Mesendoderm (in vitro differentiated cells): Measurements from ENCODE around the gene USP17L15.
A peak's percentile ranks its signal among the peaks of the same experiment; 100 is the strongest.
"Not testable (repeated sequence)": the region's sequence is repeated elsewhere in the genome, so short reads cannot be mapped to it uniquely, and the experiment has no call there.

Experiments used
- DNase-seq: peaks from one replicate; pipeline ENCODE4 v3.0.0; 2013
- H2AK5ac ChIP-seq: 2 replicates; pipeline ENCODE4 v1.6.1; 2013; ENCODE audit warnings: low read length, inconsistent platforms
- H2BK120ac ChIP-seq: 2 replicates; pipeline ENCODE4 v1.6.1; 2013; ENCODE audit warnings: low read depth, mild to moderate bottlenecking, low read length, moderate library complexity, mixed read lengths
- H2BK15ac ChIP-seq: replicated peaks from 2 replicates; pipeline ENCODE4 v1.6.1; 2013; ENCODE audit warnings: low read depth, mild to moderate bottlenecking, moderate library complexity
- H2BK5ac ChIP-seq: 2 replicates; pipeline ENCODE4 v1.6.1; 2013; ENCODE audit warnings: low read length, inconsistent platforms
- H3K18ac ChIP-seq: 2 replicates; pipeline ENCODE4 v1.6.1; 2013; ENCODE audit warnings: mild to moderate bottlenecking, low read length, mixed read lengths
- H3K23ac ChIP-seq: one replicate; pipeline ENCODE4 v1.6.1; 2013; ENCODE audit warnings: low read length
- H3K27ac ChIP-seq: 2 replicates; pipeline ENCODE4 v1.5.1; 2013; ENCODE audit warnings: low read depth, mild to moderate bottlenecking, inconsistent platforms, low read length, moderate library complexity
- H3K27me3 ChIP-seq: 2 replicates; pipeline ENCODE4 v1.6.1; 2013; ENCODE audit warnings: low read length, control low read depth, mild to moderate bottlenecking, inconsistent platforms; ENCODE audit not compliant: insufficient read depth, poor library complexity
- H3K36me3 ChIP-seq: 2 replicates; pipeline ENCODE4 v1.6.1; 2013; ENCODE audit warnings: low read length, inconsistent platforms; ENCODE audit not compliant: control insufficient read depth, insufficient read depth
- H3K4ac ChIP-seq: one replicate; pipeline ENCODE4 v1.6.1; 2013; ENCODE audit warnings: low read depth, mild to moderate bottlenecking, low read length, moderate library complexity
- H3K4me1 ChIP-seq: 2 replicates; pipeline ENCODE4 v1.6.1; 2013; ENCODE audit warnings: low read depth, low read length, inconsistent platforms; ENCODE audit not compliant: control insufficient read depth
- H3K4me2 ChIP-seq: 2 replicates; pipeline ENCODE4 v1.6.1; 2013; ENCODE audit warnings: low read length
- H3K4me3 ChIP-seq: 2 replicates; pipeline ENCODE4 v1.5.1; 2013; ENCODE audit warnings: mild to moderate bottlenecking, low read length
- H3K56ac ChIP-seq: one replicate; pipeline ENCODE4 v1.6.1; 2013; ENCODE audit warnings: low read length
- H3K79me1 ChIP-seq: 2 replicates; pipeline ENCODE4 v1.6.1; 2013; ENCODE audit warnings: low read length, inconsistent platforms
- H3K79me2 ChIP-seq: 2 replicates; pipeline ENCODE4 v1.6.1; 2013; ENCODE audit warnings: mild to moderate bottlenecking, low read length; ENCODE audit not compliant: control insufficient read depth, insufficient read depth
- H3K9ac ChIP-seq: 2 replicates; pipeline ENCODE4 v1.6.1; 2013; ENCODE audit warnings: low read length, inconsistent platforms
- H4K5ac ChIP-seq: one replicate; pipeline ENCODE4 v1.6.1; 2013; ENCODE audit warnings: low read length
- H4K8ac ChIP-seq: one replicate; pipeline ENCODE4 v1.6.1; 2013; ENCODE audit warnings: low read depth, mild to moderate bottlenecking, control low read depth, low read length, moderate library complexity
- WGBS: extraction: QIAGEN DNeasy Blood & Tissue Kit; methylation state at CpG from one replicate; pipeline ENCODE4 v1.1.7; 2013; ENCODE audit warnings: low lambda C conversion rate, missing lambda C conversion rate; ENCODE audit not compliant: insufficient coverage; ENCODE audit errors: extremely low coverage; 5-methylcytosine and 5-hydroxymethylcytosine counted together

Gene USP17L15

DNA sequence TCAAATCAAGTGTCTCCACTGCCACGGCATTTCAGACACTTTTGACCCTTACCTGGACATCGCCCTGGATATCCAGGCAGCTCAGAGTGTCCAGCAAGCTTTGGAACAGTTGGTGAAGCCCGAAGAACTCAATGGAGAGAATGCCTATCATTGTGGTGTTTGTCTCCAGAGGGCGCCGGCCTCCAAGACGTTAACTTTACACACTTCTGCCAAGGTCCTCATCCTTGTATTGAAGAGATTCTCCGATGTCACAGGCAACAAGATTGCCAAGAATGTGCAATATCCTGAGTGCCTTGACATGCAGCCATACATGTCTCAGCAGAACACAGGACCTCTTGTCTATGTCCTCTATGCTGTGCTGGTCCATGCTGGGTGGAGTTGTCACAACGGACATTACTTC lies 3.9 kb upstream of the USP17L15 start:
- not testable (repeated sequence) for H3K23ac ChIP-seq, H3K4me1 ChIP-seq, H3K79me2 ChIP-seq, H3K18ac ChIP-seq, H3K56ac ChIP-seq, H2AK5ac ChIP-seq, H3K27me3 ChIP-seq, H3K4ac ChIP-seq, H3K4me2 ChIP-seq, H2BK5ac ChIP-seq, H2BK120ac ChIP-seq, H3K9ac ChIP-seq, H3K36me3 ChIP-seq, H3K4me3 ChIP-seq, DNase-seq, H3K79me1 ChIP-seq, H3K27ac ChIP-seq, H2BK15ac ChIP-seq, H4K5ac ChIP-seq, H4K8ac ChIP-seq
- no CpG with 5 or more reads among the region's 8 CpGs for WGBS

- H3K4me3 ChIP-seq = peak overlapping the region; percentile 44
- DNase-seq = peak; percentile 1
- H3K18ac ChIP-seq, H3K79me2 ChIP-seq, H2BK15ac ChIP-seq, H3K4ac ChIP-seq, H3K27ac ChIP-seq, H4K5ac ChIP-seq, H3K4me2 ChIP-seq, H3K56ac ChIP-seq, H3K79me1 ChIP-seq, H4K8ac ChIP-seq, H3K4me1 ChIP-seq, H2BK120ac ChIP-seq, H3K23ac ChIP-seq, H3K27me3 ChIP-seq, H3K9ac ChIP-seq, H2BK5ac ChIP-seq, H3K36me3 ChIP-seq, H2AK5ac ChIP-seq: not testable (repeated sequence)
- WGBS = no CpG with 5 or more reads among the region's 12 CpGs
These were observed 4.3 kb downstream of the USP17L15 start for GRCh38 chr4:9238461-9238860.

- not testable (repeated sequence) for H3K4me2 ChIP-seq, H3K23ac ChIP-seq, H2BK120ac ChIP-seq, H3K18ac ChIP-seq, H3K4me3 ChIP-seq, H3K4me1 ChIP-seq, H3K36me3 ChIP-seq, H4K5ac ChIP-seq, H3K27me3 ChIP-seq, H2AK5ac ChIP-seq, DNase-seq, H2BK15ac ChIP-seq, H3K27ac ChIP-seq, H4K8ac ChIP-seq, H3K9ac ChIP-seq, H3K4ac ChIP-seq, H3K79me2 ChIP-seq, H3K79me1 ChIP-seq, H3K56ac ChIP-seq, H2BK5ac ChIP-seq
- no CpG with 5 or more reads among the region's 14 CpGs for whole genome bisulfite sequencing
These were observed 9.4 kb downstream of the USP17L15 start, which contains the start of gene USP17L17 for GRCh38 chr4:9243579-9243978. TSS of gene USP17L17 (plus strand) at chr4:9243879. CDS start at chr4:9243879, 0 bp downstream.

DNA sequence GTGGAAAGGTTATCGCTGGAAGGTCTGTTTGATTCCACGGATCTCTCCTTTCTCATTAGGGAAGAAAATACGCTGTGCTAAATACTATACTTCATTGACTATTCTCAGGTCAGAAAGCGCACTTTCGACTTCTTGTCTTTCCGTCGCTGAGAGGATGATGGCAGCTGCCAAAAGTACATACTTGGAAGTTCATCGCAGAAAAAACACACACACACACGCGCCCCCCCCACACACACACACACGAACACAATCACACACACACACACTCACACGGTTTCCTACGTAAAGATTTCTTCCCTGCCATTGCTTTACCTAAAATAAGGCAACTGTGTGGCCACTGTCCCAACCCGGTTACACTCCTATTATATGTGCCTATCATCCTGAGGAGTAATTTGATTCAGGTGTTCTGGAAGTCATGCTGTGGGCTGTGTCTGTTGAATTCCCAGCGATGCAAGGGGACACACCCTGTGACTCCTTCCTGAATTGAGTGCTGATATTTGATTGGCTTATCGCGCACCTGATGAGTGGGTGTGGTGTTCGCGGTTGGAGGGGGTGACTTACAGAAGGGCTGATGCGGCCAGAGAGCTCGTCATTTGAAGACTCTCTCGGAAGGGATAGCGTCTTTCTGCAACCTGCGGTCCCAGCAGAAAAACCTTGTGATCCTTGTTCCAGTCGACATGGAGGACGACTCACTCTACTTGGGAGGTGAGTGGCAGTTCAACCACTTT lies 13.9 kb downstream of the USP17L15 start, which contains the start of gene USP17L18:
Gene USP17L18 (plus strand): TSS at position 678 of the 728 bp plus-strand sequence. CDS start 0 bp downstream, at position 678.
- H4K8ac ChIP-seq, H3K4me3 ChIP-seq, H3K79me1 ChIP-seq, H2AK5ac ChIP-seq, H2BK120ac ChIP-seq, H3K27ac ChIP-seq, H3K9ac ChIP-seq, H3K4ac ChIP-seq, H3K18ac ChIP-seq, H3K36me3 ChIP-seq, H3K4me2 ChIP-seq, H2BK5ac ChIP-seq, H3K27me3 ChIP-seq, H2BK15ac ChIP-seq, H3K79me2 ChIP-seq, H4K5ac ChIP-seq, H3K56ac ChIP-seq, H3K4me1 ChIP-seq, H3K23ac ChIP-seq: not testable (repeated sequence)
- peak; percentile 0 for DNase-seq
- WGBS = 100% methylated on average over 3 of the region's 26 CpGs

- H3K36me3 ChIP-seq, H3K4ac ChIP-seq, DNase-seq, H2BK15ac ChIP-seq, H3K23ac ChIP-seq, H3K56ac ChIP-seq, H3K27me3 ChIP-seq, H3K27ac ChIP-seq, H2BK120ac ChIP-seq, H3K79me1 ChIP-seq, H4K5ac ChIP-seq, H2AK5ac ChIP-seq, H2BK5ac ChIP-seq, H3K4me3 ChIP-seq, H3K4me2 ChIP-seq, H4K8ac ChIP-seq, H3K9ac ChIP-seq, H3K79me2 ChIP-seq, H3K18ac ChIP-seq, H3K4me1 ChIP-seq: not testable (repeated sequence)
- WGBS = no CpG with 5 or more reads among the region's 13 CpGs
These were observed 18.9 kb downstream of the USP17L15 start, which contains the start of gene USP17L19 for GRCh38 chr4:9253078-9253477. TSS of gene USP17L19 (plus strand) at chr4:9253378. CDS start at chr4:9253378, 0 bp downstream.

DNA sequence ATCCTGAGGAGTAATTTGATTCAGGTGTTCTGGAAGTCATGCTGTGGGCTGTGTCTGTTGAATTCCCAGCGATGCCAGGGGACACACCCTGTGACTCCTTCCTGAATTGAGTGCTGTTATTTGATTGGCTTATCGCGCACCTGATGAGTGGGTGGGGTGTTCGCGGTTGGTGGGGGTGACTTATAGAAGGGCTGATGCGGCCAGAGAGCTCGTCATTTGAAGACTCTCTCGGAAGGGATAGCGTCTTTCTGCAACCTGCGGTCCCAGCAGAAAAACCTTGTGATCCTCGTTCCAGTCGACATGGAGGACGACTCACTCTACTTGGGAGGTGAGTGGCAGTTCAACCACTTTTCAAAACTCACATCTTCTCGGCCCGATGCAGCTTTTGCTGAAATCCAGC lies 23.6 kb downstream of the USP17L15 start, which contains the start of gene USP17L20:
Gene USP17L20 (plus strand): TSS at position 301 of the 400 bp plus-strand sequence. CDS start 0 bp downstream, at position 301.
- H3K4me1 ChIP-seq, H3K36me3 ChIP-seq, H3K4ac ChIP-seq, H3K79me2 ChIP-seq, H3K4me3 ChIP-seq, H3K23ac ChIP-seq, H2AK5ac ChIP-seq, H2BK5ac ChIP-seq, H2BK15ac ChIP-seq, H2BK120ac ChIP-seq, H3K18ac ChIP-seq, H3K79me1 ChIP-seq, H3K27me3 ChIP-seq, H4K5ac ChIP-seq, H3K56ac ChIP-seq, H4K8ac ChIP-seq, DNase-seq, H3K27ac ChIP-seq, H3K4me2 ChIP-seq, H3K9ac ChIP-seq: not testable (repeated sequence)
- WGBS = no CpG with 5 or more reads among the region's 15 CpGs
